NCI-H748 (cell line): Measurements from ENCODE around the gene OR52E1.

ENCODE experiments used
- DNase-seq: peaks from one replicate; lab custom pipeline; 2025; ENCODE audit not compliant: unreplicated experiment; lab: John Stamatoyannopoulos, UW

Gene OR52E1

DNA sequence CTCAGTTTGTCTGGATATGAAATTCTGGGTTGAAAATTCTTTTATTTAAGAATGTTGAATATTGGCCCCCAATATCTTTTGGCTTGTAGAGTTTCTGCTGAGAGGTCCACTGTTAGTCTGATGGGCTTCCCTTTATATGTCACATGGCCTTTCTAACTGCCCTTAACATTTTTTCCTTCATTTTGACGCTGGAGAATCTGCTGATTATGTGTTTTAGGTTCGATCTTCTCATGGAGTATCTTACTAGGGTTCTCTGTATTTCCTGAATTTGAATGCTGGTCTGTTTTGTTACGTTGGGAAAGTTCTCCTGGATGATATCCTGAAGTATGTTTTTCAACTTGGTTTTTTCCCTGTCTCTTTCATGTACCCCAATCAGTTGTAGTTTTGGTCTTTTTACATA, 46.0 kb downstream of the OR52E1 start:
- DNase-seq = no peak

DNA sequence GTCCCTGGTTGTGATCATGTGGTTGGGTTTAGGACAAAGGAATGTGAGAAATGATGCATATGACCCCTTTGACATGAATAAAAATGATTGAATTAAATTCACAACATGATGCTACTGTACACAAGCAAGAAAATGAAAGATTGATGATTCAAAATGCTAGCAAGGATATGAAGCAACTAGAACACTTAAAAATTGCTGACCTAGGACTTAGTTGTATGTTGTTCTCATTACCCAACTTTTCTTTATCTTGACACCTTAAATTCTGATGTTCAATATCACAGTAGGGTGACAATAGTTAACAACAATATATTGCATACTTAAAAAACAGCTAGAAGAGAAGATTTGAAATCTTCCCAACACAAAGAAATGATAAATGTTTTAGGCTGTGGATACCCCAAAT, 48.2 kb downstream of the OR52E1 start:
- no peak for DNase-seq

DNA sequence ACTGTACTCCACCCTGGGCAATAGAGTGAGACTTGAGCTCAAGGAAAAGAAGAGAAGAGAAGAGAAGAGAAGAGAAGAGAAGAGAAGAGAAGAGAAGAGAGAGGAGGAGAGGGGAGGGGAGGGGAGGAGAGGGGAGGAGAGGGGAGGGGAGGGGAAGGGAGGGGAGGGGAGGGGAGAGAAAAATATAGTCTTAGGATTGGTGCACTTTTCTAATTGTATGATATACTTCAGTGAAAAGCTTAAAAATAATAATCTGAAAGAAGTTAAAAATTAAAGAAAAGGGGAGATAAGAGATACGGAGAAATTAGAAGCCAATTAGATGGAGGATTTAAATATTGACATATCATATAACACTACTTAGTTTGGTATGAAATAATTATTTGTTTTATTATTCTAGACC, 49.5 kb downstream of the OR52E1 start:
- DNase-seq = no peak
